ENCODE measurements around the gene CTSZ. TPM values are rescaled to one million over a fixed set of nuclear protein-coding genes. Genes with fewer than 3 reads are reported as not detected.

The CTSZ gene
- polyA plus RNA-seq, 3 donors = 62.6 to 755 (median 86.4) TPM

- intact Hi-C loops (cut with micrococcal nuclease) = loop anchor here (5.0 to 10.0 kb wide), 2 partner anchors 54 to 89 kb away; partner anchors contain the start of gene ATP5F1E (in 1 of the 2)
- Mint-ChIP-seq H3K9me3 (peaks cover 3 to 12% (median 6%) of the 10 kb centered on the region in 7 donors), H3K4me1 (peaks cover 31% of the 10 kb centered on the region), H3K27ac (peak within 1 kb of the TSS; percentile 75 to 90 (median 82)), H3K4me3 (peak within 1 kb of the TSS; percentile 80 to 92), H3K36me3 (peaks cover 1 to 6% of the 10 kb centered on the region in 2 donors), H3K27me3 (ENCODE audit: low read depth in 3 of 3) (peaks cover 0 to 4% (median 1%) of the 10 kb centered on the region in 3 donors)
- TF ChIP-seq CTCF (IDR thresholded peaks at IDR 0.05) = no peak
- Histone ChIP-seq H3K36me3 (replicated peaks in 1 of 2; ENCODE audit: control insufficient read depth in 1 of 2, insufficient read depth in 2 of 2, low read length in 2 of 2) (peaks cover 0 to 4% of the 10 kb centered on the region in 2 donors), H3K27ac (ENCODE audit: low read depth in 1 of 2, low read length in 2 of 2) (peak within 1 kb of the TSS; percentile 46 to 80), H3K27me3 (ENCODE audit: control insufficient read depth in 2 of 2, insufficient read depth in 2 of 2, low read length in 2 of 2) (no peaks in the 10 kb centered on the region), H4K20me1 (ENCODE audit: insufficient read depth, low read length) (peaks cover 26% of the 10 kb centered on the region), H2AFZ (ENCODE audit: insufficient read depth, low read depth, low read length, poor library complexity, severe bottlenecking) (peak within 1 kb of the TSS; percentile 91), H3K79me2 (ENCODE audit: insufficient read depth, low read length) (peaks cover 46% of the 10 kb centered on the region), H3K4me3 (replicated peaks in 1 of 3; ENCODE audit: low read depth in 2 of 3, low read length in 3 of 3) (peak within 1 kb of the TSS; percentile 67 to 92 (median 86)), H3K9me3 (replicated peaks in 1 of 2; ENCODE audit: control insufficient read depth in 1 of 2, insufficient read depth in 1 of 2, low read length in 2 of 2) (peaks cover 3 to 7% of the 10 kb centered on the region in 2 donors), H3K4me1 (ENCODE audit: control insufficient read depth in 1 of 2, insufficient read depth in 2 of 2, low read length in 2 of 2) (peaks cover 20 to 32% of the 10 kb centered on the region in 2 donors), H3K4me2 (replicated peaks; ENCODE audit: extremely low read depth, low read length, poor library complexity, severe bottlenecking) (peak within 1 kb of the TSS; percentile 93), H3K9ac (ENCODE audit: insufficient read depth, low read length, poor library complexity, severe bottlenecking) (peak within 1 kb of the TSS; percentile 68)
- peak; percentile 65 to 78 (median 77) for DNase-seq
- WGBS (ENCODE audit: insufficient coverage) = 6% methylated on average over 100 of the region's 109 CpGs
Measured at GRCh38 chr20:58980711-58981627, 26.1 kb downstream of the CTSZ start, which contains the start of gene NELFCD. Gene NELFCD (plus strand): TSS chr20:58981256. CDS start chr20:58981310, 54 bp downstream.

GRCh38 chr20:58978351-58979190, 28.5 kb downstream of the CTSZ start:
- H3K4me3 Mint-ChIP-seq = no peak overlapping the region

More at GRCh38 chr20:58978351-58979190, 28.5 kb downstream of the CTSZ start:
- Histone ChIP-seq H3K36me3 (replicated peaks in 1 of 2; ENCODE audit: control insufficient read depth in 1 of 2, insufficient read depth in 2 of 2, low read length in 2 of 2) (no peaks in the 10 kb centered on the region), H3K4me3 (replicated peaks in 1 of 3; ENCODE audit: low read depth in 2 of 3, low read length in 3 of 3) (no peak overlapping the region), H3K79me2 (ENCODE audit: insufficient read depth, low read length) (peaks cover 22% of the 10 kb centered on the region), H3K4me2 (replicated peaks; ENCODE audit: extremely low read depth, low read length, poor library complexity, severe bottlenecking) (no peak overlapping the region), H3K4me1 (ENCODE audit: control insufficient read depth in 1 of 2, insufficient read depth in 2 of 2, low read length in 2 of 2) (peaks cover 26 to 36% of the 10 kb centered on the region in 2 donors), H3K9me3 (replicated peaks in 1 of 2; ENCODE audit: control insufficient read depth in 1 of 2, insufficient read depth in 1 of 2, low read length in 2 of 2) (peaks cover 13 to 14% of the 10 kb centered on the region in 2 donors), H3K27me3 (ENCODE audit: control insufficient read depth in 2 of 2, insufficient read depth in 2 of 2, low read length in 2 of 2) (no peaks in the 10 kb centered on the region), H3K27ac (ENCODE audit: low read depth in 1 of 2, low read length in 2 of 2) (no peak overlapping the region), H3K9ac (ENCODE audit: insufficient read depth, low read length, poor library complexity, severe bottlenecking) (no peak overlapping the region), H4K20me1 (ENCODE audit: insufficient read depth, low read length) (peaks cover 2% of the 10 kb centered on the region), H2AFZ (ENCODE audit: insufficient read depth, low read depth, low read length, poor library complexity, severe bottlenecking) (no peak overlapping the region)
- intact Hi-C loops (cut with micrococcal nuclease) = no loop called here
- peaks cover 25% of the 10 kb centered on the region for H3K4me1 Mint-ChIP-seq
- no peak for TF ChIP-seq CTCF (IDR thresholded peaks at IDR 0.05)
- H3K27ac Mint-ChIP-seq = no peak overlapping the region
- H3K27me3 Mint-ChIP-seq (ENCODE audit: low read depth in 3 of 3) = peaks cover 0 to 4% (median 1%) of the 10 kb centered on the region in 3 donors
- peaks cover 0 to 3% of the 10 kb centered on the region in 2 donors for H3K36me3 Mint-ChIP-seq
- no peak for DNase-seq
- 93% methylated on average over 4 of the region's 6 CpGs for WGBS (ENCODE audit: insufficient coverage)
- peaks cover 3 to 20% (median 13%) of the 10 kb centered on the region in 7 donors for H3K9me3 Mint-ChIP-seq

Measured in CD14-positive monocyte (primary cell).